KMS-11 (cell line): ENCODE data around the gene SMG7.

Experiments used
- H2AFZ ChIP-seq: fragments of 200-600 bp; sonication (generic); 2 replicates; pipeline ENCODE4 v1.6.1; 2016; ENCODE audit warnings: antibody characterized with exemption, mixed run types, low read depth
- H3K27ac ChIP-seq: fragments of 200-600 bp; sonication (generic); 2 replicates; pipeline ENCODE4 v1.6.1; 2016; ENCODE audit warnings: mild to moderate bottlenecking, mixed run types
- H3K27me3 ChIP-seq: fragments of 200-600 bp; sonication (generic); 2 replicates; pipeline ENCODE4 v1.6.1; 2017; ENCODE audit warnings: mild to moderate bottlenecking, low read depth, mixed run types, moderate library complexity; ENCODE audit not compliant: insufficient read depth
- H3K36me3 ChIP-seq: fragments of 200-600 bp; sonication (generic); 2 replicates; pipeline ENCODE4 v1.6.1; 2017; ENCODE audit warnings: mild to moderate bottlenecking, mixed run types; ENCODE audit not compliant: insufficient read depth
- H3K4me1 ChIP-seq: fragments of 200-600 bp; sonication (generic); 2 replicates; pipeline ENCODE4 v1.6.1; 2016; ENCODE audit warnings: mild to moderate bottlenecking, low read depth, mixed run types; ENCODE audit not compliant: poor library complexity, severe bottlenecking
- H3K4me2 ChIP-seq: fragments of 200-600 bp; sonication (generic); 2 replicates; pipeline ENCODE4 v1.7.0; 2016; ENCODE audit warnings: mild to moderate bottlenecking, mixed run types
- H3K4me3 ChIP-seq: fragments of 200-600 bp; sonication (generic); IDR thresholded peaks from 2 replicates; pipeline ENCODE4 v1.6.1; 2017; ENCODE audit warnings: low read depth, low read length, mixed read lengths; ENCODE audit not compliant: insufficient read depth
- H3K79me2 ChIP-seq: fragments of 200-600 bp; sonication (generic); 2 replicates; pipeline ENCODE4 v1.6.1; 2016; ENCODE audit warnings: low read depth, mixed run types; ENCODE audit not compliant: insufficient read depth
- H3K9ac ChIP-seq: fragments of 200-600 bp; sonication (generic); 2 replicates; pipeline ENCODE4 v1.6.1; 2016; ENCODE audit warnings: mild to moderate bottlenecking, mixed run types
- H4K20me1 ChIP-seq: fragments of 200-600 bp; sonication (generic); 2 replicates; pipeline ENCODE4 v1.6.1; 2016; ENCODE audit warnings: mild to moderate bottlenecking, mixed run types; ENCODE audit not compliant: insufficient read depth
- TF ChIP-seq, protein P1 (sequence below): fragments of 200-600 bp; sonication (generic); conservative IDR thresholded peaks from 2 replicates; pipeline ENCODE4 v1.6.1; 2017; ENCODE audit warnings: low read depth, mild to moderate bottlenecking, antibody characterized with exemption, low read length, moderate library complexity, mixed read lengths

SMG7 gene

DNA sequence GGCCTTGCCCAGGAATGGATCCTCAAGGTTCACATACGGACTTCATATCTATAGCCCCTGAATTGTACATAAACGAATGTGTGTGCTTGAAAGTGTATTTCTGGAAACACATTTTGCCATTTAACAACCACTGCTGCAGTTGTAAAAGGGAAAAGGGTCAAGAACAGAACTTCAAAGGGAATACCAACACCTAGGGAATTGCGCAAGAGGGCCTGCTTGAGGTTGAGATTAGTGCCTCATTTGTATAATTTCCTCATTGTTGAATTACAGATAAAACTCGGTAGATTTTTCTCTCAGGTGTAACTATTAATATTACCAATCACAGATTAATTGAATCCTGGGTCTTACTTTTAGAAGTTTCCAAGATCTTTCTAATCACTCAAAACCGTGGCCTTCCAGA lies 111.8 kb downstream of the SMG7 start:
- H4K20me1 ChIP-seq: no peaks in the 10 kb centered on the region
- H2AFZ ChIP-seq: no peak overlapping the region
- no peaks in the 10 kb centered on the region for H3K79me2 ChIP-seq
- H3K4me1 ChIP-seq: no peaks in the 10 kb centered on the region
- no peaks in the 10 kb centered on the region for H3K36me3 ChIP-seq
- TF ChIP-seq, protein P1, sequence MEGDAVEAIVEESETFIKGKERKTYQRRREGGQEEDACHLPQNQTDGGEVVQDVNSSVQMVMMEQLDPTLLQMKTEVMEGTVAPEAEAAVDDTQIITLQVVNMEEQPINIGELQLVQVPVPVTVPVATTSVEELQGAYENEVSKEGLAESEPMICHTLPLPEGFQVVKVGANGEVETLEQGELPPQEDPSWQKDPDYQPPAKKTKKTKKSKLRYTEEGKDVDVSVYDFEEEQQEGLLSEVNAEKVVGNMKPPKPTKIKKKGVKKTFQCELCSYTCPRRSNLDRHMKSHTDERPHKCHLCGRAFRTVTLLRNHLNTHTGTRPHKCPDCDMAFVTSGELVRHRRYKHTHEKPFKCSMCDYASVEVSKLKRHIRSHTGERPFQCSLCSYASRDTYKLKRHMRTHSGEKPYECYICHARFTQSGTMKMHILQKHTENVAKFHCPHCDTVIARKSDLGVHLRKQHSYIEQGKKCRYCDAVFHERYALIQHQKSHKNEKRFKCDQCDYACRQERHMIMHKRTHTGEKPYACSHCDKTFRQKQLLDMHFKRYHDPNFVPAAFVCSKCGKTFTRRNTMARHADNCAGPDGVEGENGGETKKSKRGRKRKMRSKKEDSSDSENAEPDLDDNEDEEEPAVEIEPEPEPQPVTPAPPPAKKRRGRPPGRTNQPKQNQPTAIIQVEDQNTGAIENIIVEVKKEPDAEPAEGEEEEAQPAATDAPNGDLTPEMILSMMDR: no peak
- no peak overlapping the region for H3K27ac ChIP-seq
- no peaks in the 10 kb centered on the region for H3K27me3 ChIP-seq
- no peak overlapping the region for H3K9ac ChIP-seq
- no peak overlapping the region for H3K4me3 ChIP-seq
- no peak overlapping the region for H3K4me2 ChIP-seq

DNA sequence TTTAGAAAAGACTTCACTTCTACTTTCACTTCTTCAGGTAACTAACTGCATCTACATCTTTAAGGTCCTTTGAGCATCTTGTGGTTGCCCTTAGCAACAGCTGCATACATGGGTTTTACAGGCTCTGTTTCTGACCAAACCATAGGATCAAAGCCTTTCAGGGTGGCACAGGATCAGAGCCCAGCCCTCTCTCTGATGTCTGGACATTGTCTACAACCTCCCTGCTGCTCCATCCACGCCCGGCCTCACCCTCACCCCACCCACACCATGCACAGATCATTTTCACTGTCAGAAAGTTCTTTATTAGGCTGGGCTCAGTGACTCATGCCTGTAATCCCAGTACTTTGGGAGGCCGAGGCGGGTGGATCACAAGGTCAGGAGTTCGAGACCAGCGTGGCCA lies 112.7 kb downstream of the SMG7 start:
- Histone ChIP-seq H3K4me3 (no peak overlapping the region), H3K27ac (no peak overlapping the region), H3K9ac (no peak overlapping the region), H3K4me1 (no peaks in the 10 kb centered on the region), H4K20me1 (no peaks in the 10 kb centered on the region), H3K27me3 (no peaks in the 10 kb centered on the region), H3K36me3 (no peaks in the 10 kb centered on the region), H2AFZ (no peak overlapping the region), H3K4me2 (no peak overlapping the region), H3K79me2 (no peaks in the 10 kb centered on the region)
- TF ChIP-seq, protein P1: no peak

DNA sequence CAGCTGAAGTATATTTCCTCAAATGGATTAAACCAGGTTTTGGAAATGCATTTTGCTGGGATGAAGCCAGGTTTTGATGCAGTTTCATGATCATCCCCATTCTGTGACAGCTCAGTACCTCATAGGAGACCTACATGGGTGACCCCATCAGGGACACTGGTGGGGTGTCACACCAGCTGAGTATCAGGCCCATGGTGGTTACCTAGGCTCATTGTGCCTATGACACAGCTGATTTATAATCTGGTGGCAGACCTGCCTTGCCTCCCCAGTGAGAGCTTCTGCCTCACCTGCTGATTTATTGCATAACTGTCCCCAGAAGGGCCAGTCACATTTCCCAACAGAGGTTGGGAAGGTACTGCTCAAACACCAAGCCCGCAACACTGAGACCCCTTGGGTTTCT lies 114.2 kb downstream of the SMG7 start:
- Histone ChIP-seq H3K9ac (no peak overlapping the region), H3K27me3 (no peaks in the 10 kb centered on the region), H3K79me2 (no peaks in the 10 kb centered on the region), H3K27ac (no peak overlapping the region), H3K4me2 (no peak overlapping the region), H3K4me3 (no peak overlapping the region), H4K20me1 (no peaks in the 10 kb centered on the region), H3K4me1 (no peaks in the 10 kb centered on the region), H2AFZ (no peak overlapping the region), H3K36me3 (no peaks in the 10 kb centered on the region)
- TF ChIP-seq, protein P1: no peak

DNA sequence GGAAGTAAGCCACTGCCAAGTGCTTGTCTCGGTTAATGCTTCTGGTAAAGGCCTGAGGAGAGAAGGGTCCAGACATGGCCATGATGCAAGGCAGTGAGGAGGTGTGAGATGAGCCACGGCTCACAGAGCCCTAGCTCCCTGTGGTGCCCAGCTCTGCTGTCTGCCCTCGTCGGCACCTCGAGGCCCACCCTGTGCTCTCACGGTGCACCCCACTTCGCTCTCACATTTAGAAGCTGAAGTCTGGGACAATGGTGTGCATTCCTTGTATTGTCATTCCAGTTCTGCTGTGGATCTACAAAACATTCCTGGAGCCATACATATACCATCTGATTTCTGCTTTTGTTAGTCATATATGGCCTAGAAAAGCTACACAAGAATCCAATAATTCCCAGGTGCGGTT lies 114.6 kb downstream of the SMG7 start:
- no peaks in the 10 kb centered on the region for H3K27me3 ChIP-seq
- no peak overlapping the region for H3K27ac ChIP-seq
- H4K20me1 ChIP-seq: no peaks in the 10 kb centered on the region
- no peak overlapping the region for H2AFZ ChIP-seq
- no peaks in the 10 kb centered on the region for H3K79me2 ChIP-seq
- TF ChIP-seq, protein P1: no peak
- H3K9ac ChIP-seq: no peak overlapping the region
- H3K4me2 ChIP-seq: no peak overlapping the region
- H3K4me3 ChIP-seq: no peak overlapping the region
- no peaks in the 10 kb centered on the region for H3K4me1 ChIP-seq
- H3K36me3 ChIP-seq: no peaks in the 10 kb centered on the region

DNA sequence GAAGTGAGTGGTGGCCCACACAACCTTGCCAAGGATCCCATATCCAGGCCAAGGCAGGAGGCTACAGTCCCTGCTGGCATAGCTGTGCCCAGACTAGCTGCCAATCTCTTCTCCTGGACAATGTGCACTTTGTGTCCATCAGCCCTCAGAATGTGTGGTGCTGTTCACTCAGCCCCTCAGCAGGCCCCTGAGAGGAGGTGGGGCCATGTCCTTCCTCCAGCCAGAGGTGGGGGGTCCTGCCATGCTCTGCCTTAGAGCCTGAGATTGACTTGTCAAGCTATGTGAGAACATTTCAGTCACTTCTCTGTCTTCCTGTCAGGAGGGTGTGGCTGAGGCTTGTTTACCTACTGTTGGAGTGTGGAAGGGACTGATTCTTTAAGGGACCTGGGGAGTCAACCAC lies 116.5 kb downstream of the SMG7 start:
- no peaks in the 10 kb centered on the region for H3K36me3 ChIP-seq
- H3K27me3 ChIP-seq: no peaks in the 10 kb centered on the region

More for the DNA sequence above, 116.5 kb downstream of the SMG7 start:
- no peak overlapping the region for H2AFZ ChIP-seq
- no peaks in the 10 kb centered on the region for H4K20me1 ChIP-seq
- H3K4me1 ChIP-seq: no peaks in the 10 kb centered on the region
- no peak overlapping the region for H3K9ac ChIP-seq
- TF ChIP-seq, protein P1: no peak
- no peaks in the 10 kb centered on the region for H3K79me2 ChIP-seq
- H3K4me3 ChIP-seq: no peak overlapping the region
- no peak overlapping the region for H3K27ac ChIP-seq
- H3K4me2 ChIP-seq: no peak overlapping the region
